CD4-positive, alpha-beta memory T cell (primary cell): ENCODE data around the gene URGCP. TPM values are rescaled to one million over a fixed set of nuclear protein-coding genes. Genes with fewer than 3 reads are reported as not detected.
A peak's percentile ranks its signal among the peaks of the same experiment; 100 is the strongest.

Experiments used
- CTCF ChIA-PET: fragments of 350-600 bp; sonication (Branson Sonifier 250); formaldehyde crosslinking; loops from one replicate; lab custom pipeline; 2021; ENCODE audit warnings: inconsistent platforms; ENCODE audit not compliant: partially characterized antibody; lab: Charles Lee
- POLR2A ChIA-PET: fragments of 350-600 bp; sonication (Branson Sonifier 250); formaldehyde crosslinking; loops from one replicate; lab custom pipeline; 2021; ENCODE audit not compliant: partially characterized antibody; lab: Charles Lee
- DNase-seq, 5 donors: peaks; one replicate each; pipeline versions ENCODE4 v3.0.0 to v3.0.0-alpha.2; 2020 to 2022; ENCODE audit warnings: mixed read lengths in 1 of 5
- H3K27ac ChIP-seq: one replicate; pipeline ENCODE4 v1.7.0; 2013; ENCODE audit warnings: low read depth, low read length
- H3K27me3 ChIP-seq: 2 replicates; pipeline ENCODE4 v1.7.0; 2013; ENCODE audit warnings: mild to moderate bottlenecking, low read length, moderate library complexity; ENCODE audit not compliant: insufficient read depth
- H3K36me3 ChIP-seq: 2 replicates; pipeline ENCODE4 v1.7.0; 2013; ENCODE audit warnings: mild to moderate bottlenecking, low read length, moderate library complexity; ENCODE audit not compliant: insufficient read depth
- H3K4me1 ChIP-seq: 2 replicates; pipeline ENCODE4 v1.7.0; 2013; ENCODE audit warnings: mild to moderate bottlenecking, low read length, moderate library complexity; ENCODE audit not compliant: insufficient read depth
- H3K4me3 ChIP-seq, 2 donors: one replicate each; pipeline ENCODE4 v1.7.0; 2013; ENCODE audit warnings: low read length in 2 of 2, mild to moderate bottlenecking in 1 of 2
- H3K9me3 ChIP-seq, 2 donors: one replicate each; pipeline ENCODE4 v1.7.0; 2013; ENCODE audit warnings: low read length in 2 of 2, control low read depth in 1 of 2; ENCODE audit not compliant: control insufficient read depth in 1 of 2
- H3K27ac Mint-ChIP-seq, 7 donors: one replicate each; pipeline ENCODE4 v1.8.0; 2020 to 2021; ENCODE audit warnings: mixed read lengths in 7 of 7, mild to moderate bottlenecking in 6 of 7, inconsistent platforms in 3 of 7, moderate library complexity in 3 of 7
- H3K27me3 Mint-ChIP-seq, 2 donors: one replicate each; pipeline ENCODE4 v1.8.0; 2020 to 2021; ENCODE audit warnings: mixed read lengths in 2 of 2
- H3K36me3 Mint-ChIP-seq, 2 donors: one replicate each; pipeline ENCODE4 v1.8.0; 2020 to 2021; ENCODE audit warnings: mixed read lengths in 2 of 2, inconsistent platforms in 1 of 2, mild to moderate bottlenecking in 1 of 2
- H3K4me1 Mint-ChIP-seq, 4 donors: one replicate each; pipeline ENCODE4 v1.8.0; 2020 to 2021; ENCODE audit warnings: mixed read lengths in 4 of 4, mild to moderate bottlenecking in 1 of 4
- H3K4me3 Mint-ChIP-seq, 8 donors: one replicate each; pipeline ENCODE4 v1.8.0; 2020 to 2021; ENCODE audit warnings: mixed read lengths in 8 of 8, mild to moderate bottlenecking in 7 of 8, moderate library complexity in 6 of 8, inconsistent platforms in 3 of 8
- H3K9me3 Mint-ChIP-seq, 8 donors: one replicate each; pipeline ENCODE4 v1.8.0; 2020 to 2021; ENCODE audit warnings: mixed read lengths in 8 of 8, mild to moderate bottlenecking in 5 of 8, inconsistent platforms in 3 of 8, moderate library complexity in 1 of 8
- intact Hi-C: fragments of 100-400 bp; cut with micrococcal nuclease; formaldehyde crosslinking; loops from one replicate; pipeline ENCODE4 v1.15.1; 2023
- polyA plus RNA-seq, 2 donors: library from polyadenylated mRNA; unstranded; fragments of 300-500 nt; fragmentation: Illumina TruSeq; gene quantifications; one replicate each; pipeline ENCODE4 v1.2.3, GENCODE V29; 2021
- total RNA-seq, 2 experiments: library from RNA; stranded (reverse); gene quantifications; one replicate each; pipeline ENCODE4 v1.2.3, GENCODE V29; 2021

Gene URGCP
- total and polyA plus RNA-seq, 4 experiments from 2014 or later = 17.1 to 36.1 (median 32.2) TPM

DNA sequence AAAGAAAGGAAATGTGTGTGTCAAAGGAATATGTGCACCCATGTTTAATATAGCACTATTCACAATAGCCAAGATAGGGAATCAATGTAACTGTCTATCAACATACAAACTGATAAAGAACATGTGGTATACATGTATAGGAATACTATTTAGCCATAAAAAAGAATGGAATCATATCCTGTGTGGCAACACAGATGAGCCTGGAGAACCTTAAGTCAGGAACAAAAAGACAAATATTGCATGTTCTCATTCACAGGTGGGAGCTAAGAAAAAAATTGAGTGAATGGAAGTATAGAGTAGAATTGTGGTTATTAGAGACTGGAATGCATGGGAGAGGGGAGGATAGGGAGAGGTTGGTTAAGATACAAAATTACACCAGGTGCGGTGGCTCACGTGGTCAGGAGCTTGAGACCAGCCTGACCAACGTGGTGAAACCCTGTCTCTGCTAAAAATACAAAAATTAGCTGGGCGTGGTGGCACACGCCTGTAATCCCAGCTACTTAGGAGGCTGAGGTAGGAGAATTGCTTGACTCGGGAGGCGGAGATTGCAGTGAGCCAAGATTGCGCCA is 10.5 kb downstream of the URGCP start:
- no peak overlapping the region for H3K4me3 Mint-ChIP-seq
- peak overlapping the region in 2 of 7 donors; percentile 10 to 77 for H3K27ac Mint-ChIP-seq
- DNase-seq = no peak
- no peaks in the 10 kb centered on the region for H3K9me3 ChIP-seq
- peaks cover 4% of the 10 kb centered on the region for H3K36me3 ChIP-seq
- peaks cover 0 to 2% (median 0%) of the 10 kb centered on the region in 8 donors for H3K9me3 Mint-ChIP-seq
- no peak overlapping the region for H3K27ac ChIP-seq
- peaks cover 12% of the 10 kb centered on the region for H3K4me1 ChIP-seq
- no peaks in the 10 kb centered on the region for H3K27me3 Mint-ChIP-seq
- ChIA-PET POLR2A (interaction anchor here (0.8 kb wide), 1 partner anchor 26 kb away, joined by 4 read pairs; the partner anchor contains the start of gene MRPS24), CTCF (no interaction called here)
- H3K4me1 Mint-ChIP-seq = peaks cover 21 to 38% (median 29%) of the 10 kb centered on the region in 4 donors
- H3K4me3 ChIP-seq = no peak overlapping the region
- peaks cover 5 to 23% of the 10 kb centered on the region in 2 donors for H3K36me3 Mint-ChIP-seq
- no peaks in the 10 kb centered on the region for H3K27me3 ChIP-seq
- intact Hi-C loops = no loop called here

DNA sequence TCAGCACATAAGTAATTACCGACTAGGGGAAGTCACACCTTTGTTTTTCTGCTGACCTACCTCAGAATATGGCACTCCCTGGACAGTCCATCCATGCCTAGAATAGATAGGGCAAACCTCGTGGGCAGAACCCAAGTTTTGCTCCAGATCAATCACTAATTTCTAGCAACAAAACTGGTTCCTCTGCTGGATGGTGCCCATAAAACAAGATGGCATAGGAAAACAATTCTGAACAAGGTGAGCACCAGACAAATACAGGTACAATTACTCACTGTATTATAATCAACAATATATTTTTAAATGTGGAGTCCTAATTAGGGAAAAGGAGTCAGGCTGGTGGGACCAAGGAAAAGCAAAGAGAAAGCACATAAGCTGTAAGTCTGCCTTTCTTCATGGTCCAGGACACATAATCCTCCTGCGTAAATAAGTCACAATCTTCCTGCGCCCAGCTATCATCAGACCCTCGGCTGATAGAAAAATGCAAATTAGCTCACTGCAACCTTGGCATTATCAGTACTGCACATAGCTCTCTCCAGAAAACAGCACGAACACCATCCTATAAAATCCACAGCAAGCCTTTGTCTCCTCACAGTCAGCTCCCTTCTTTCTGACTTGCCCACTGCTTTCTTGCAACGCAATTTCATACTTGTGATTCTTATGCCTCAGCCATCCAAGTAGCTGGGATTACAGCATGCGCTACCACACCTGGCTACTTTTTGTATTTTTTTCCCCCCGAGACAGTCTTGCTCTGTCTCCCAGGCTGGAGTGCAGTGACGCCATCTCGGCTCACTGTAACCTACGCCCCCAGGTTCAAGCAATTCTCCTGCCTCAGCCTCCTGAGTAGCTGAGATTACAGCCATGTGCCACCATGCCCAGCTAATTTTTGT is 15.1 kb downstream of the URGCP start:
- CTCF ChIA-PET = no interaction called here

DNA sequence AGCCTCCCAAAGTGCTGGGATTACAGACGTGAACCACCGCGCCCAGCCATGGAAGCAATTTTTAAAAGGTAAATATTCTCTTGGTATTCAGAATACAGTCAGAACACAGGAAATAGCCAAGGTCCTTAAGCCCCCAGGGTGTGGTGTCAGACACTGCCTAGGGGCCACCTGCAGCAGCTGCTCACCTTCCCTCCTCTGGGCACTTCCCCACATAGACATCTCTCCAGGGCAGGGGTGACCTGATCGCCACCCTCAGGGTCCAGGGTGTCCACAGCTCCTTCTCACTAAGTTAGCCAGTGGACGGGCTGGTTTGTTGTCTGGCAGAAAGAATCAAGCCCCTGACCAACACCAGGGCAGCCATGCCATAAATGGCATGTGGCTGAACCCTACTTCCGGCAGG is 15.9 kb downstream of the URGCP start:
- Mint-ChIP-seq H3K9me3 (no peaks in the 10 kb centered on the region), H3K27me3 (no peaks in the 10 kb centered on the region), H3K27ac (peak overlapping the region in 3 of 7 donors; percentile 12 to 64 (median 41)), H3K4me1 (peaks cover 23 to 46% (median 39%) of the 10 kb centered on the region in 4 donors), H3K4me3 (no peak overlapping the region), H3K36me3 (peaks cover 12 to 17% of the 10 kb centered on the region in 2 donors)
- Histone ChIP-seq H3K27me3 (no peaks in the 10 kb centered on the region), H3K4me3 (no peak overlapping the region), H3K9me3 (no peaks in the 10 kb centered on the region), H3K36me3 (peaks cover 12% of the 10 kb centered on the region), H3K4me1 (peaks cover 12% of the 10 kb centered on the region), H3K27ac (no peak overlapping the region)
- ChIA-PET CTCF (no interaction called here), POLR2A (interaction anchor here (1.0 kb wide), 1 partner anchor 36 kb away, joined by 3 read pairs; the partner anchor contains the start of gene UBE2D4)
- DNase-seq = no peak
- intact Hi-C loops = no loop called here

More for the DNA sequence above, 15.1 kb downstream of the URGCP start:
- peak overlapping the region in 1 of 8 donors; percentile 36 for H3K4me3 Mint-ChIP-seq
- POLR2A ChIA-PET = no interaction called here
- H3K4me1 Mint-ChIP-seq = peaks cover 25 to 49% (median 40%) of the 10 kb centered on the region in 4 donors
- Histone ChIP-seq H3K36me3 (peaks cover 5% of the 10 kb centered on the region), H3K4me3 (no peak overlapping the region), H3K4me1 (peaks cover 12% of the 10 kb centered on the region), H3K9me3 (no peaks in the 10 kb centered on the region), H3K27ac (no peak overlapping the region), H3K27me3 (no peaks in the 10 kb centered on the region)
- H3K9me3 Mint-ChIP-seq = peaks cover 0 to 2% (median 0%) of the 10 kb centered on the region in 8 donors
- H3K36me3 Mint-ChIP-seq = peaks cover 12 to 20% of the 10 kb centered on the region in 2 donors
- DNase-seq = no peak
- H3K27ac Mint-ChIP-seq = peak overlapping the region in 1 of 7 donors; percentile 29
- intact Hi-C loops = no loop called here
- no peaks in the 10 kb centered on the region for H3K27me3 Mint-ChIP-seq

DNA sequence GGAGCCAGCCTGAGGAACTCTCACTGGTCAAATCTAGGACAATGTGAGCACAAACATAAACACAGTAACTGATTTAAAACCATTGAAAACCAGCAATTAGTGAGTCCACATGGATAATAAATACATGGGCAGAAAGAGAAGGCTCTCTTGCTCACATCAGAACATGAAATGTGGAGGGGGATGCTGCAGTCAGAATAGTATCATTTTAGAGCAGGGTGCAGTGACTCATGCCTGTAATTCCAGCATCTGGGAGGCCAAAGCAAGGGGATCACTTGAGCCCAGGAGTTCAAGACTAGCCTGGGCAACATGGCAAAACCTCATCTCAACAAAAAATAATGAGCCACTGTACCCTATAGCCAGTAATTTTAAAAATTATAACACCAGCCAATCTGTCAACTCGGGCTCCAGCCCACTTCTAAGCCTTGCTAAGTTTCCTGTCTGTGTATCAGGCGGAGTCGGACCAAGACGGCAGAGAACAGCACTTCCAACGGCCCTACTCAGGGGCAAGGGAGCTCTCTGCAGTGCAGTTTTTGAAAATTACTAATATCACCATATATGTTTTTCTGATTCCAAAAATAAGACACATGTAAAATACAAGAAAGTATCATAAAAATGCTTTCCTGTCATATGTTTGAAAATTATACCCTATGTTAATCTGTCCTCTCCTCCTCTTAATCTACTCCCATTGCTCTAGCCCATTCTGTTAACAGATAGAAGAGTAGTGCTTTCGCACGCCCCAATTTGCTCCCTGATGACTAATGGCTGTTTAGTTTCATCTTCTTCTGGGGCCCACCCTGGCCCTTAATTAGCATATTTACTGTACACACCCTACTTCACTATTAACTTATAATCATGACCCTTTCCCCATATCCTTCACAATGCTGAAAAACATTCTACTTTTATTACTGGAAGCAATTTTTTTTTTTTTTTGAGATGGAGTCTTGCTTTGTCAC is 17.1 kb downstream of the URGCP start:
- Histone ChIP-seq H3K4me3 (no peak overlapping the region), H3K36me3 (peaks cover 14% of the 10 kb centered on the region), H3K9me3 (no peaks in the 10 kb centered on the region), H3K27ac (no peak overlapping the region), H3K27me3 (no peaks in the 10 kb centered on the region), H3K4me1 (peaks cover 12% of the 10 kb centered on the region)
- POLR2A ChIA-PET = interaction anchor here (1.0 kb wide), 1 partner anchor 37 kb away, joined by 3 read pairs; the partner anchor contains the start of gene UBE2D4
- peak overlapping the region in 3 of 7 donors; percentile 5 to 79 (median 71) for H3K27ac Mint-ChIP-seq
- H3K9me3 Mint-ChIP-seq = no peaks in the 10 kb centered on the region
- H3K36me3 Mint-ChIP-seq = peaks cover 16 to 17% of the 10 kb centered on the region in 2 donors
- intact Hi-C loops = no loop called here
- peaks cover 21 to 46% (median 37%) of the 10 kb centered on the region in 4 donors for H3K4me1 Mint-ChIP-seq
- CTCF ChIA-PET = no interaction called here
- H3K4me3 Mint-ChIP-seq = peak overlapping the region in 1 of 8 donors; percentile 1
- DNase-seq = no peak
- H3K27me3 Mint-ChIP-seq = no peaks in the 10 kb centered on the region

DNA sequence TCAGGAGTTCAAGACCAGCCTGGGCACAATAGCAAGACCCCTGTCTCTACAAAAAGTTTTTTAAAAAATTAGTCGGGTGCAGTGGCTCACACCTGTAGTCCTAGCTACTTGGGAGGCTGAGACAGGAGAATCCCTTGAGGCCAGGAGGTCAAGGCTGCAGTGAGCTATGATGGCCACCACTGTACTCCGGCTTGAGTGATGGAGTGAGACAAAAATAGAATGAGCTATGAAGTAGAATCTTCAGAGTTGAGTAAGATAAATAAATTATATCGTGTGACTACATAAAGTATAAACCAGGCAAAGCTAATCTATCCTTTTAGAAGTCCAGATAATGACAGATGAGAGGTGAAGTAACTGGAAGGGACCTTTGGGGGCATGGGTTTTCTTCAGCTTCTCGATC is 21.8 kb downstream of the URGCP start:
- peaks cover 14% of the 10 kb centered on the region for H3K36me3 ChIP-seq
- intact Hi-C loops = no loop called here
- CTCF ChIA-PET = no interaction called here
- H3K27ac Mint-ChIP-seq = peak overlapping the region in 1 of 7 donors; percentile 47
- H3K36me3 Mint-ChIP-seq = peaks cover 35 to 47% of the 10 kb centered on the region in 2 donors
- no peak overlapping the region for H3K4me3 ChIP-seq
- no peaks in the 10 kb centered on the region for H3K27me3 Mint-ChIP-seq
- H3K27me3 ChIP-seq = no peaks in the 10 kb centered on the region
- POLR2A ChIA-PET = no interaction called here
- H3K4me3 Mint-ChIP-seq = no peak overlapping the region
- no peak overlapping the region for H3K27ac ChIP-seq
- no peaks in the 10 kb centered on the region for H3K4me1 ChIP-seq
- H3K4me1 Mint-ChIP-seq = peaks cover 7 to 12% (median 12%) of the 10 kb centered on the region in 4 donors
- no peaks in the 10 kb centered on the region for H3K9me3 ChIP-seq
- H3K9me3 Mint-ChIP-seq = no peaks in the 10 kb centered on the region
- DNase-seq = no peak

DNA sequence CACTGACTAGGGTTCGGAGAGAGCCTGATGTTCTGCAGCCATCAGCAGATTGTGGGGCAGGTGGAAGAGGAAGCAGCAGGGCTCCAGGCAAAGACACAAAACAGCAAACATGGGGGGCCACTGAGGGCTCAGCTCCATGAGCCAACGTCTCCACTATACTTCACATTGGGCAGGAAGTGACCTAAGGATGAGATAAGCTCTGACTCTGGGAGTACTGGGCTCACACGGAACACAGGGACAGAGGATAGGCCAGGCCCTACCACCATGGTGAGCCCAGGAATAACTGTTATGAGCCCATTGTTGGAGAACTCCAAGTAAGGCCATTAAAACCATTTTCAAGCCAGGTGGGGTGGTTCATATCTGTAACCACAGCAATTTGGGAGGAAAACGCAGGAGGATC is 22.2 kb downstream of the URGCP start:
- Histone ChIP-seq H3K4me3 (no peak overlapping the region), H3K9me3 (no peaks in the 10 kb centered on the region), H3K4me1 (no peaks in the 10 kb centered on the region), H3K27me3 (no peaks in the 10 kb centered on the region), H3K27ac (no peak overlapping the region), H3K36me3 (peaks cover 16% of the 10 kb centered on the region)
- Mint-ChIP-seq H3K27ac (peak overlapping the region in 2 of 7 donors; percentile 3 to 40), H3K9me3 (no peaks in the 10 kb centered on the region), H3K4me1 (peaks cover 5 to 9% (median 8%) of the 10 kb centered on the region in 4 donors), H3K27me3 (no peaks in the 10 kb centered on the region), H3K36me3 (peaks cover 38 to 52% of the 10 kb centered on the region in 2 donors), H3K4me3 (no peak overlapping the region)
- intact Hi-C loops = no loop called here
- POLR2A ChIA-PET = no interaction called here
- CTCF ChIA-PET = no interaction called here
- no peak for DNase-seq
